Measurements from ENCODE around the gene HRCT1.

GRCh38 chr9:35911690-35912089 is 5.7 kb downstream of the HRCT1 start:
- TF ChIP-seq CTCF (IDR thresholded peaks at IDR 0.05): no peak
- TF ChIP-seq EZH2 (IDR thresholded peaks at IDR 0.05; ENCODE audit: borderline replicate concordance, insufficient read depth, low read depth, low read length, poor library complexity, severe bottlenecking): no peak
